Stimulated activated CD4-positive, alpha-beta T cell treated with anti-CD3 and anti-CD28 coated beads, TNF-alpha, amount 100 ng/mL, for 48 hours (primary cell): ENCODE measurements around the gene CBR4.
A peak's percentile ranks its signal among the peaks of the same experiment; 100 is the strongest.
"Not testable (repeated sequence)": the region's sequence is repeated elsewhere in the genome, so short reads cannot be mapped to it uniquely, and the experiment has no call there.

Source experiments
- DNase-seq, 3 donors: peaks; one replicate each; pipeline ENCODE4 v3.0.0-alpha.2; 2020; ENCODE audit warnings: low read depth in 3 of 3

CBR4 gene

DNA sequence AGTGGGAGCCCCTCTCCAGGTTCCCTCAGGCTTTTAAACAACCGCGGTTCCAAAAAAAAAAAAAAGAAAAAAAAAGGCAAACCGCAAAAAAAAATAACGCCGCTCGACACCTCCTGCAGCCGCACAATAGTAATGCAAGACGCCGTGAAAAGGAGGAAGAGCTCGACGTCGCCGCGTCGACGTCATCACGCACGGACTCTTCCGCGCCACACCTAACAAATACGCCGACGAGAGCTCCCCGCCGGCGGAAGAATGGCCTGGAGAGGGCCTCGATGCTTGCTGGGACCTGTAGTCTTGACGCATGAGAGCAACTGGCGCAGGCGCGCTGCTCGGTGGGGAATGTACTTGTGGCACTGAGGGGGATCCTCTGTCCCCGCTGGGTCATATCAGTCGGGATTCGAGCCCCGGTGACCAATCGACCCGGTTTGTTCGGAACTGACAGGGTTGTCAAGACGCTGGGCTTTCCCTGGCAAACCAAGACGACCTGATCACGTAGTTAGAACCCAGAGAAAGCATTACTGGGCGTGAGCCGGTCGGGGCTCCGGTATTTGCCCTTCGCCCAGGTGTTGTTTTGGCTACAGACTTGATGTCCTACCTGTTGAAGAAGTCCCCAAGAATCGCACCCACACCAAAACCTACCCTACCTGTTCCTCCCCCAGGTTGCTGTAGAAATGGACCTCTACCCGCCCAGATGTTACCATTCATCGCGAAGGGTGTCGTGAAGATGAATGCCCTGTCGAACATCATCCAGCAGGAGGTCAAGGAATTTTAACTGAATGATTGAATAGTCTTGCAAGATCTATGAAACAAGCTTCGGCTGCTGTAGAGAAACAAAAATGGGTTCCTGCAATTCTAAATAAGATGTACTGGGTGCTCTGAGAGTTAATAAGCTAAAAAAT, at the start of gene CBR4:
CBR4 (minus strand) TSS at position 131 of the 899 bp plus-strand sequence. CDS start 166 bp downstream, outside the sequence.
- DNase-seq = peak; percentile 81 to 93 (median 87)

DNA sequence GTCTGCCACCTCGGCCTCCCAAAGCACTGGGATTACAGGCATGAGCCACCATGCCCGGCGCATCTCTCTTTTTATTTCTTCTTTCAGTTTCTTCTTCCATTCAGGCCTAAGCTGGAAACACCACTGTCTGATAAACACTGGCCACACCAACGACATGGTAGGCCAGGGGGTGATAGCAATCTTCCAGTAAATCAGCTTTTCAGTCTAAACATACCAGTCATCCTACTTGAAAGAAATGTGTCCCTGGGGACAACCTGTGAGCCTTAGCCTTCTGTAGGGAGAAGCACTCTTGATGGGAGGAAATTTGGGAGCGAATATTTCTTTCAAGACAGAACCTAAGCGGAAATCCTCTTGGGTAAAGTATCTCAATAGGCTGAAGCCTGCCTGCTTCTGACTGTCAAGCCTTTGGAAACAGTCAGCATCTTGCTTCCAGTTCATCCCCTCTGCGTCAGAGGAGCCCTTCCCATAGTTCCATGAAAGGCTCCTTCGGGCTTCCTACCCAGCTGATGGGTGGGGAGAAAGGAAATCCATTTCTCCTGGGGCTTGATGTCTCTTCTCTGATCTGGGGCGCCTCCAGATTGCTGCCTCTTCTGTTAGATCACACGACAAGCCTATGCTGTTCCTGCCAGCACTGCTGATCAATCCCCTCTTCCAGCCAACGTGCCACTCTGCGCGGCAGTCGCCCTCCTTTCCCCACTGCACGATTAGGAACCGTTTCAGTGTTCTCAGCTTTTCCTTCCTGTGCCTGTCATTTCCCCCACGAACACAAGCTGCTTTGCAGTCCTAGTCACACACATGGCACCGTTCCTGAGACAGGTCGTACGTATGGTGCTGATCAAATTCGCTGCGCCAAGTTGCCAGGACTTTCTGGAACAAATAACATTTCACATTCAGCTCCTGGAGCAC, 49.5 kb upstream of the CBR4 start:
- no peak for DNase-seq

DNA sequence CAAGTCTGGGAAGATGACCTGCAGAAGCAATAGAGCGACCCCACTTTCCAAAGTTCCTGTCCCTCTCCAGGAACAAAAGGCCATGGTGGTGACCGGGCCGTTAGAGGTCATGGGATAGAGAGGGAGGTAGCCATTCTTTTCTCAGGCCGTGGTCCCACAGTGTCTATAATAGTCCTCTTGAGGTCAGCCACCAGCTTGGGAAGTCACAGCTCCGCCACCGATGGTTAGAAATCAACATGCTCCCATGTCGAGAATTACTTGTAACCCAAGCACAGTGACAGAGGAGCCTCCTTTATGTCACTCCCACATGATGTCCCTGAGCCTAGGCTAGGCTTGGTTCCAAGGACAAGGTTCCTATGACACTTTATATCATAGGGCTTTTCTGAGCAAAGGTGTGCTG, 48.3 kb upstream of the CBR4 start:
- no peak for DNase-seq

DNA sequence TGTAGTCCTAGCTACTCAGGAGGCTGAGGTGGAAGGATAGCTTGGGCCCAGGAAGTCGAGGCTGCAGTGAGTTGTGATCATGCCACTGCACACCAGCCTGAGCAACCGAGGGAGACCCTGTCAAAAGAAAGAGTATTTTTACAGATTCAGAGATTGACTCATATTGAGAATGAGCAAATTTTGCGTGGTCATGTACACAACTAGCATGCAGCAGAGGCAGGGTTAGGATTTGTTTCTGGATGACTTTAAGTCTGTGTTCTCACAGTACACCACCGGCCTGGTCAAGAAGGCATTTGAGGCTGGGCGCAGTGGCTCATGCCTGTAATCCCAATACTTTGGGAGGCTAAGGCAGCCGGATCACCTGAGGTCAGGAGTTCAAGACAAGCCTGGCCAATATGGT, 44.8 kb upstream of the CBR4 start:
- DNase-seq = no peak

DNA sequence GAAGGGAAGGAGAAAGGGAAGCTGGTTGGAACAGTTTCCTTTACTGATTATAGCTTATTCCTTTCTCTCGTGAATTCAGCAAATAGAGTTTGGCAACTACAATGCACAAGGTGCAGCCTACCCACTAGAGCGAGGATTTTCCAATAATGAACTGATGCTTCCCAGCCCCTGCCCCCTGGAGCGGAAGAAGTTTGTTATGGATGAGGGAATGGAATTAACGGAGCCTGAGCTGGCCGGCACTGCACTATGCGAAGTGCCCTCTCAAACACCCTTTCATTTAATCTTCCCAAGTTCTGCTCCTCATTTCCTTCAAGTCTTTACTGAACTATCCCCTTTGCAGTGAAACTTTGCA, 42.5 kb upstream of the CBR4 start:
- DNase-seq = no peak

DNA sequence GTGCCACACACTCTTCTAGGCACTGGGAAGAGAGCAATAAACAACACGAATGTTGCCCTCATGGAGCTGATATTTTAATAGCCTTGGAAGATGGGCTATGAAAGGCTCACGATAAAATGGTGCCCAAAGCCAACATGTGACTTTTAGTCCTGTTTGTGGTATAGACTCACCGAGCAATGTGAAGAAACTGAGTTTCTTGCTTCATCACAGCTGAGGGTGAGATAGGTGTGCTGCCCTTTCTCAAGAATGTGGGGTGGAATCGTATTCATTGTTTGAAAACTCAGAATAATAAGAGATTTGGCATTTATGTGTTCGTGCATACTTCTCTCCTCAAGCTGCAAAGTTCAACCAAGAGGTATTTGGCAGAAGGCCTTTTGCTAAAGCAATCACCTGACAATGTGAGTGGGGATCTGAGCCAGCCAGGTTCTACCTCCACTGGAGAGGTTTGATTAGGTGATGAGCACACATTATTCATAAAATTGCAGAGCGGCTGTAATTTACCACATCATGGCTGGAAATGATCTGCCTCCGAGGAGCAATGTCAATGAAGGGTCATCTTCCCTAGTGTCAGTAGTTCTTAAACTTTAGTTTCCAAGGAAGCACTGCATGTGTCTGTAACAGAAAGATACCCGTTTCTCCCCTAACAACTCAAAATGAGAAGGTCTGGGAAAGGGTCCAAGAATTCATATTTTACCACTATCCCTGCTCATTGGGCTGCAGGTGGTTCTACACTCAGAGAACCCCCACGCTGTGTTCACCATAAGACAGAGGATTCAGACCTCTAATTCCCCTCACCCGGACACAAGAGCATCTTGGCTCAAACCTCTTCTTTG, 41.9 kb upstream of the CBR4 start:
- DNase-seq = no peak

DNA sequence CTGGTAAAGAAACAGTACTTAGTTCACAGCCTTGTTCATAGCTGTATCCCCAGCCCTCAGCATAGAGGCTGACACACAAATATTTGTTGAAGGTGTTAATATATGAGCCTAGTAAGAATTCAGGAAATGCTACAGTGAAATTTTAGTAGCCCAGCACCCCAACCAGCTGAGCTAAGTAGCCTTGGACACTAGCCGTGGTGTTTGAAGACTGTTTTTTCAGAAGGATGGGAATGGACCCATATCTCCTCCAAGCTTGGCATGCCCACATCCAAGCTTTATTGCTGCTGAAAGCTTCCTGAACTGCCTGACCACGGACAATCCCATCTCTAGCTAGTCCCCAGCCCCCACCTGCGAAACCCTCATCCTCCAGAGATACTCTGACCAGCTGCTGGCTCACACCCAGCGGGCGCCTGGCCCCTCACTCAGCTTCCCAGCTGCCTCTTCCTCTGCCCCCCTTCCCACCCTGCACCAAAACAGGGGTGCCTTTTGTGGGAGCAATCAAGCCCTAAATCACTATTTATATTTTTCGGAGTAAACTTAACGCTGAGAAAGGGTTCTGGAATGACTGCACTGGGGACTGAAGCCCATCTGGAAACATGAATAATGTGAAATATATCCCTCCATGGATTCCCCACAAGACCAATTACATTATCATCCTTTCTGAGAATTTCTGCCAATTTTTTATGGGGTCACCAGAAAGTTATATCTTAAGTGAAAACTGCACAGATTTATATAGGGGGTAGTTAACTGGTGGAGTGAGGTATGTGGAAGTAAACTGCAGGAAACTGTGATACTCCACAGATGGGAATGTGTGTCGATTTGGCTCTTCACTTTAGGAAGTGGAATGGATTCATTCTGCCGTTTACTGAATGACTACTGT, 41.1 kb upstream of the CBR4 start:
- DNase-seq = no peak

DNA sequence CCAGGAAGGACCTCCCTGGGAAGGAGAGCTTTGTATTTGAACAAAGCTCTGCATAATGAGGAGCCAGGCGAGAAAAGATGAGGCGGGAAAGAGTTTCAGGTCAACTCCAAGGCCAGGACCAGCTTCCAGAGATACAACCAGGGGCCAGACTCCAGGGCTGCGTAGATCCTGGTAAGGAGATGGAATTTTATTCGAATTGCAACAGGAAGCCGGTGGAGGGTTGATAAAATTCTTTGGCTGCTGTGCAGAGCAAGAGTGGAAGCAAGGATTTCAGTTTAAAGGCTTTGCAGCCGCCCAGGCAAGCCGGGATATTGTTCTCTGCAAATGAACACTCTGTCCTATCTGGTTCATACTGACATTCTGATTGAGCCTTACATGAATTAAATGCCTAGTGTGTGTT, 40.2 kb upstream of the CBR4 start:
- DNase-seq = no peak

DNA sequence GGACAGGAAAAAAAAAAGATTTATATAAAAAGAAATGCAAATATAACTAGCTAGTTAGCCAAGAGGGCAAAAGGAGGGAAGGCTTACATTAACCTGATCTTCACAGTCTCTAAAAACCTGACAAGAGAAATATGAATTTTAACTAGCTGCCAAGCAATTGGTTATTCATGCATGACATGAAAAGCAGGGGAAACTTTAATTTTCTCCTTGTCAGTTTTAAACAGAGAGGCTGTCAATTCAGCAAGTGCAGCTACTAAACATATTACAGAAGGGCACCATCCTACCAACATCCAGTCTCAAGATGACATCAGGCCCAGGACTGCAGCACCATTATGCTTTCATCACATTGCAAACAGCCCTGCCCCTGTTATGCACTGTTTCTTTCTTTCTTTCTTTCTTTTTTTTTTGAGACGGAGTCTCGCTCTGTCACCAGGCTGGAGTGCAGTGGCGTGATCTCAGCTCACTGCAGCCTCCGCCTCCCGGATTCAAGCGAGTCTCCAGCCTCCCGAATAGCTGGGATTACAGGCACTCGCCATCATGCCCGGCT, 38.9 kb upstream of the CBR4 start:
- no peak for DNase-seq

DNA sequence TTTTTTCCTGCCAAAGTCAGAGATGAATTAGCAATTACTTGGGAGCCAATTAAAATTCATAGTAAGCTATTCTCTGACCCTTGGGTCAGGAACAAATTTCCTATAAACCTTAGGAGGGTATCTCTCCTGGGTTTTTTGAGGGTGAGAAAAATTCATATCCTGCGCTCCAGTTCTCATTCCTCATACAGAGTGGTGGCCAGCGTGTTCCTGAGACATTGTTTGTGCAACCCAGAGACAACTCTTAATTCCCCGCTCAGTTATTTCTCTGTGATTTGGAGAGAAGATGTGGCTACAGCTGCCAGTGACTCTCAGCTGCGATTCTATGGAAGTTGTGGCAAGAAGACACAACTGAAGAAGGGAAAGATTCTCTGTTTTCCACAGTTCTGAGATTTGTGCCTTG, 37.9 kb upstream of the CBR4 start:
- no peak for DNase-seq

DNA sequence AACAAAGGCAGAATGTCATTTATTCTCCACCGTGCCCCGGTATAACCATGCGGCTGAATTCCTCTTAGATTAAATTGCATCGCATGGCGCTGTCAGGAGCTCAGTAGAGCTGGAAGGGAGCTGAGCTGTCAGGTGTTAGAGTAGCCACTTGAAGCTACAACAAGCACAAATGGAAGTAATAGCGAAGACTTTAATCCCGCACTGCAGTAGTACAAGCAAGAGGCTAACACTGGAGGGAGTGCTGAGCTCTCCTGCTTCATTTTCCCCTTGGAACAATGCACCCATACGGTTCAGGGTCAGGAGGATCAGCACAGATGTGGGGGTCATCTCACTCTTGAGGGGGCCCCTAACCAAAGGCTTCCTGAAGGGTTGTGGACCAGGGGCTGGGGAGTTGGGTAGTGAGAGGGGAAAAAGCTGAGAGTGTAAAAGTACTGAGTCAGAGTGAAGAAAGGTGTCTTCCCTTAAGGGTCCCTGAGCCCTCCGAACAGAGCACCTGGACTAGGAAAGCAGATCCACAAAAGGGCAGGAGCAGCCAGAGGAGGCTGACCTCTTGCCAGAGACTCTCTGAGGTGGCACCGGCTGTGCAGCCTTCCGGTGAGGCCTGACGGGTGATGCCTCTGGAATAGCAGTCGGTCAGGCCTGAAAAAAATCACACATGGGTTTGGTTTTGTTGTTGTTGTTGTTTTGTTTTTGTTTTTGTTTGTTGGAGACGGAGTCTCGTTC, 36.0 kb upstream of the CBR4 start:
- no peak for DNase-seq

DNA sequence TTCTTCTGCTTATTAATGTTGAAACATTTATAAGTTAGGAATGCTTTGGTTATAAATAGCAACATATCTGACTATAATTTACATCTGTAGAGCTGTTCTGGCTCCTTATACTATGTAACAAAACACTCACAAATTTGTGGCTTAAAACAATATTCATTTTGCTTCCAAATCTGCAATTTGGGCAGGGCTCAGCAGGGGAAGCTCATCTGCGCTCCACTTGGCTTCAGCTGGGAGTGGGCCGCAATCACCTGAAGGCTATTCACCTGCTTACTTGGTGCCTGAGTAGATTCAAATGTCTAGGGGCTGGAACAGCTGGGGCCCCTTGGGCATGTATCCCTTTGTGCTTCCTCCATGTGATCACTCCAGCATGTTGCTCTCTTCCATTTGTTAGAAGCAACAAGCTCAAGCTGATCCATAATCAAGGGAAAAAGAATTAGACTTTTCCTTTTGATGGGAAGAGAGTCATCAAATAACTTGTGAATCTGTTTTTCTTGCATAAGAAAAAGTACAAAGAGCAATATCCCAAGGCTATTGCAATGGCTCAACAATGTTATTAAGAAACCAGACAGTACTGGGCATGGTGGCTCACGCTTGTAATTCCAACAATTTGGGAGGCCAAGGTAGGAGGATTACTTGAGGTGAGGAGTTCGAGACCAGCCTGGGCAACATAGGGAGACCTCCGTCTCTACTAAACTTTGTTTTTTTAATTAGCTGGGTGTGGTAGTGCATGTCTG, 34.8 kb upstream of the CBR4 start:
- DNase-seq = no peak

DNA sequence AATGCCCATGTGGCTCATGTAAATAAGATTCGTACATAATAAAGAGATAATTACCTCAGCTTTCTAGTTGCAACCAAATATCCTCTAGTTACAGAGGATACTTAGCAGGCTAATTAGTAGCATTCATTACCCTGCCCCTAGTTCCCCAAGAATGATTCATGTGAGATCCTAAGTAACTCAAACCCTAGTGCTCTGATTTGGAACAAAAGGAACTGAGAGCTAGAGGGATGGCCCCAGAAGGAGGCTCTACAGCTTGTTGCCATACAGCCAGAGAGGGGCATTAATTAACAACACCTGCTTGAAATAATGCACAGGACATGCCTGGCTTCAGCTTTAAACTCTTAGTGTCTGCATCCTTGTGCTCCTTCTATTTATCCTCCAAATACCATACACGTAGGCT, 32.6 kb upstream of the CBR4 start:
- DNase-seq = no peak

DNA sequence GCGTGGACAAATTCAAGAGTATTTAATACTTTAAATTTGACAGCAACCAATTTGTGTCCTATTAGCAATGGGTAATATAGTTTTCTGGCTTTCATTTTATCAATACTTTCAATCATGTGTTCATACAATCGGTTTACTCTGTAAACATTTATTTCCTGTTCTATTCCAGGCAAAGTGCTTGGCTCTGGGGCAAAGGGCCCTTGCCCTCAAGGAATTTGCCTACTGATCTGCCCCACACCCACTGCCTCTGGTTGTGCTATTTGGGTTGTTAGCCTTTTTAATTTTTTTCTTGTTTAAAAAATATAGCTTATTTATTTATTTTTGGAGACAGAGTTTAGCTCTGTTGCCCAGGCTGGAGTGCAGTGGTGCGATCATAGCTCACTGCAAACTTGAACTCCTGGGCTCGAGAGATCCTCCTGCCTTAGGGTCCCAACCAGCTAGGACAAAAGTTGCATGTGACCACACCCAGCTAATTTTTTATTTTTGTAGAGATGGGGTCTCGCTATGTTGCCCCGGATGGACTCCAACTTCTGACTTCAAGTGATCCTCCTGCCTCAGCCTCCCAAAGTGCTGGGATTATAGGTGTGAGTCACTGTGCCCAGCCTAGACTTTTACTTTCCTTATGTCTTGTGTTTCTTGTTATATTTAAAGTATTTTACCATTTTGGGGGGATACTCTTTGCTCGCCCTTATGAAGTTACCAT, 30.7 kb upstream of the CBR4 start:
- DNase-seq = no peak

DNA sequence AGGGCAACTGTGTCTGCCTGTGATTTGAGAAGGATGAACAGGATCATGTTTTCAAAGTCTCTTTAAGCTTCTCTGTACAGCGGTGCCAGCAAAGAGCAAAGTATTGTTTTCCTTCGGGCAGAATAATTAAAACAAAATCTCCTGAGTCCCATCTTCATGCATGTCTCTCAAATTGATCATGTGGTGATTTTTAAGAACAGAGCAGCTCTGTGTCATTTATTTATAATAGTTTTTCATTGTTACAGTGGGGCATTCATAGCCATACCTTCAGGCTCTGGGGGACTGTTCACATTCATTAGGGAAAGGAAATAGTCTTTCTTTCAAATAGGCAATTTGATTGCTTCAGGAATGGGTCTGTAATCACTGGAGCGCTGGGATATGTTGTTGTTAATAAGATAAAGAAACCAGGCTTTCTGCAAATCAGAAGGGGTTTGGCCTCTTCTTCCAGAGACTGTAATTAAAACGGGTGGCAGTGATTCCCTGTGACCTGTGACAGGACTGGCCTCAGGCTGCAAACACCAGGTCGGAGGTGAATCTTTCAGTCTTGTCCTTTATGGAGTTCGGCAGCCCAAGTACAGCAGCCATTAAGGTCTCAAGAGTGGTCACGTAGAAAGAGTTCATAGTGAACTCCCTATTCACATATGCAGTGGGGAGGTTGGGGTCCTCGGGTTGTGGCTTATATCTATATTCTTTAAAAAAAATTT, 29.3 kb upstream of the CBR4 start:
- no peak for DNase-seq

DNA sequence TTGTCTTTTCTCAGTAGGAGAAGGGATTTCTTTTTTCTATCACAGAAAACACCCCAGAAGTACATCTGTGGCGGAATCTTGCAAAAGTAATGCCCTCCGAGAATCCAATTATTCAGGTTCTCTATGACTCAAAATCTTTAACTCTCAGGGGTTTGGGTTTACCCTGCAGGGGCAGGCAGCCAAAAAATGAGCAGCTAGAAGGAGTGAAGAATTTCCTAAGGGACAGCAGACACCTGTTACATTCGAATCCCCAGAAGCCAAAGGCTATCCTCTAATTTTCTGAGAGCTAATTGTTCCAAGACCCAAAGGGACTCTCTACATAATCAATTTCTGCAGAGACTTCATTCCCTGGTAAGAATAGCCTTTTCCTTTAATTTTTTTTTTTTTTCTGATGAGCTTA, 27.5 kb upstream of the CBR4 start:
- DNase-seq = no peak

DNA sequence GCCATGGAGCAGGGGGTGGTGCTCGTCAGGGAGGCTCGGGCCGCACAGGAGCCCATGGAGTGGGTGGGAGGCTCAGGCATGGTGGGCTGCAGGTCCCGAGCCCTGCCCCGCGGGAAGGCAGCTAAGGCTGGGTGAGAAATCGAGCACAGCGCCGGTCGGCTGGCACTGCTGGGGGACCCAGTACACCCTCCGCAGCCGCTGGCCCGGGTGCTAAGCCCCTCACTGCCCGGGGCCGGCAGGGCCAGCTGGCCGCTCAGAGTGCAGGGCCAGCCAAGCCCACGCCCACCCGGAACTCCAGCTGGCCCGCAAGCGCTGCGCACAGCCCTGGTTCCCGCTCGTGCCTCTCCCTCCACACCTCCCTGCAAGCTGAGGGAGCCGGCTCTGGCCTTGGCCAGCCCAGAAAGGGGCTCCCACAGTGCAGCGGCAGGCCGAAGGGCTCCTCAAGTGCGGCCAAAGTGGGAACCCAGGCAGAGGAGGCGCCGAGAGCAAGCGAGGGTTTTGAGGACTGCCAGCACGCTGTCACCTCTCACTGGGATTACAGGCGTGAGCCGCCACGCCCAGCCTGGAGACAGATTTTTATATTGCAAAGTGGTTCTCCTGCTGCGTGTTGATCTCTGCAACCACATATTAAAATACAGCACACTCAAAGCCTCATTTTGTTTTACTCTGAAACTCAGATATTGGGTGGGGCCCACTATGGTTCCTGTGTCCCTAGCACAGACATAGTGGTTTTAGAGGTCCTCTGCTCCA, 26.0 kb upstream of the CBR4 start:
- DNase-seq = not testable (repeated sequence)
